Body of pancreas (tissue), 4 donors: ENCODE results near the gene CAMK4.

Source experiments
- POLR2A ChIP-seq, 3 donors: fragments of 450-650 bp; IDR thresholded peaks; one replicate each; pipeline ENCODE4 v1.6.1; 2016; ENCODE audit warnings: antibody characterized with exemption in 3 of 3, mild to moderate bottlenecking in 2 of 3
- TF ChIP-seq, protein P1 (sequence below), 7 experiments: fragments of 450-650 bp in 4 of 7; fragments of 200-600 bp in 3 of 7; sonication (generic) in 3 of 7; IDR thresholded peaks; one replicate each; pipeline ENCODE4 v1.5.1; 2016 to 2019; ENCODE audit warnings: antibody characterized with exemption in 7 of 7

- no peak for TF ChIP-seq POLR2A (IDR thresholded peaks at IDR 0.05)
- TF ChIP-seq, protein P1, sequence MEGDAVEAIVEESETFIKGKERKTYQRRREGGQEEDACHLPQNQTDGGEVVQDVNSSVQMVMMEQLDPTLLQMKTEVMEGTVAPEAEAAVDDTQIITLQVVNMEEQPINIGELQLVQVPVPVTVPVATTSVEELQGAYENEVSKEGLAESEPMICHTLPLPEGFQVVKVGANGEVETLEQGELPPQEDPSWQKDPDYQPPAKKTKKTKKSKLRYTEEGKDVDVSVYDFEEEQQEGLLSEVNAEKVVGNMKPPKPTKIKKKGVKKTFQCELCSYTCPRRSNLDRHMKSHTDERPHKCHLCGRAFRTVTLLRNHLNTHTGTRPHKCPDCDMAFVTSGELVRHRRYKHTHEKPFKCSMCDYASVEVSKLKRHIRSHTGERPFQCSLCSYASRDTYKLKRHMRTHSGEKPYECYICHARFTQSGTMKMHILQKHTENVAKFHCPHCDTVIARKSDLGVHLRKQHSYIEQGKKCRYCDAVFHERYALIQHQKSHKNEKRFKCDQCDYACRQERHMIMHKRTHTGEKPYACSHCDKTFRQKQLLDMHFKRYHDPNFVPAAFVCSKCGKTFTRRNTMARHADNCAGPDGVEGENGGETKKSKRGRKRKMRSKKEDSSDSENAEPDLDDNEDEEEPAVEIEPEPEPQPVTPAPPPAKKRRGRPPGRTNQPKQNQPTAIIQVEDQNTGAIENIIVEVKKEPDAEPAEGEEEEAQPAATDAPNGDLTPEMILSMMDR (IDR thresholded peaks at IDR 0.05): no peak
Measured at GRCh38 chr5:111337688-111338087, 113.5 kb downstream of the CAMK4 start.
